Endothelial cell of umbilical vein (primary cell): Measurements from ENCODE around the gene THOC2. TPM values are rescaled to one million over a fixed set of nuclear protein-coding genes. Genes with fewer than 3 reads are reported as not detected.
"Not testable (repeated sequence)": the region's sequence is repeated elsewhere in the genome, so short reads cannot be mapped to it uniquely, and the experiment has no call there.

Experiments used
- BruUV-seq: library from RNA; stranded (reverse); fragments of 400-500 nt; replicated peaks from 2 replicates; lab custom pipeline; 2021; lab: Mats Ljungman, UMichigan
- CTCF ChIA-PET: fragments of 300-600, 350-600 bp; sonication (Branson Sonifier 250); formaldehyde crosslinking; loops from one replicate; lab custom pipeline; 2021; ENCODE audit warnings: antibody characterized with exemption, inconsistent platforms; lab: Charles Lee
- POLR2A ChIA-PET: fragments of 300-600, 350-600 bp; sonication (Branson Sonifier 250); formaldehyde crosslinking; loops from one replicate; lab custom pipeline; 2021; ENCODE audit warnings: antibody characterized with exemption, inconsistent platforms; lab: Charles Lee
- DNase-seq: peaks from one replicate; pipeline ENCODE4 v3.0.0-alpha.2; 2011; ENCODE audit warnings: low read depth, low spot score
- FAIRE-seq: peaks from 2 replicates; lab custom pipeline; 2011; peaks lifted over from hg19 to GRCh38; lab: Jason Lieb, UNC
- H2AFZ ChIP-seq: 2 replicates; pipeline ENCODE4 v1.6.0; 2012; ENCODE audit warnings: low read depth, low read length, control low read depth, inconsistent platforms
- H3K27ac ChIP-seq: 2 replicates; pipeline ENCODE4 v1.5.1; 2011; ENCODE audit warnings: low read depth, mild to moderate bottlenecking, control low read depth, low read length, moderate library complexity; ENCODE audit not compliant: insufficient read depth
- H3K27me3 ChIP-seq, 2 experiments: 2 replicates each; pipeline versions ENCODE4 v1.6.0 to v1.6.1; 2011; ENCODE audit warnings: low read length in 2 of 2, mixed read lengths in 1 of 2; ENCODE audit not compliant: control insufficient read depth in 2 of 2, insufficient read depth in 2 of 2
- H3K36me3 ChIP-seq, 2 experiments: 2 replicates in 1 of 2; 3 replicates in 1 of 2; pipeline ENCODE4 v1.5.1; 2011; ENCODE audit warnings: low read length in 2 of 2, mild to moderate bottlenecking in 1 of 2, moderate library complexity in 1 of 2; ENCODE audit not compliant: control insufficient read depth in 2 of 2, insufficient read depth in 2 of 2; ENCODE audit errors: extremely low read depth in 1 of 2
- H3K4me1 ChIP-seq: 3 replicates; pipeline ENCODE4 v1.5.1; 2011; ENCODE audit warnings: mild to moderate bottlenecking, low read length; ENCODE audit not compliant: control insufficient read depth, insufficient read depth; ENCODE audit errors: extremely low read depth
- H3K4me2 ChIP-seq: 2 replicates; pipeline ENCODE4 v1.6.1; 2011; ENCODE audit warnings: low read length, control low read depth, mixed read lengths; ENCODE audit not compliant: insufficient read depth
- H3K4me3 ChIP-seq, 3 experiments: fragments of 200-600 bp in 1 of 3; sonication (generic), shearing (Covaris generic) in 1 of 3; replicated peaks in 1 of 3; 2 replicates each; pipeline ENCODE4 v1.5.1; 2011 to 2016; ENCODE audit warnings: control low read depth in 3 of 3, low read length in 3 of 3, mild to moderate bottlenecking in 2 of 3, inconsistent platforms in 1 of 3, low read depth in 1 of 3, moderate library complexity in 1 of 3; ENCODE audit not compliant: insufficient read depth in 1 of 3
- H3K79me2 ChIP-seq: 2 replicates; pipeline ENCODE4 v1.6.0; 2012; ENCODE audit warnings: low read length, inconsistent platforms; ENCODE audit not compliant: control insufficient read depth, insufficient read depth
- H3K9ac ChIP-seq: replicated peaks from 2 replicates; pipeline ENCODE3; 2011; ENCODE audit warnings: low read length, control low read depth; ENCODE audit not compliant: insufficient read depth; ENCODE audit errors: extremely low read depth
- H3K9me1 ChIP-seq: replicated peaks from 3 replicates; pipeline ENCODE4 v1.6.0; 2011; ENCODE audit warnings: mild to moderate bottlenecking, low read length; ENCODE audit not compliant: control insufficient read depth, insufficient read depth; ENCODE audit errors: extremely low read depth
- H3K9me3 ChIP-seq: replicated peaks from 2 replicates; pipeline ENCODE4 v1.5.1; 2012; ENCODE audit warnings: low read length, inconsistent platforms; ENCODE audit not compliant: control insufficient read depth, insufficient read depth
- H4K20me1 ChIP-seq: replicated peaks from 2 replicates; pipeline ENCODE3; 2011; ENCODE audit warnings: mild to moderate bottlenecking, low read length; ENCODE audit not compliant: control insufficient read depth, insufficient read depth; ENCODE audit errors: extremely low read depth
- dilution Hi-C: fragments of 300-500 bp; cut with MboI; formaldehyde crosslinking; loops from one replicate; pipeline ENCODE4 v1.15.0; 2019; ENCODE audit warnings: low sequenced_read_pairs; ENCODE audit not compliant: extremely low pct_ligation_motif_present
- intact Hi-C: fragments of 100-400 bp; cut with micrococcal nuclease; formaldehyde crosslinking; loops from one replicate; pipeline ENCODE4 v1.10.0; 2022
- polyA plus RNA-seq, 4 experiments: library from polyadenylated mRNA; depleted of rRNA in 3 of 4; stranded (reverse) in 3 of 4; unstranded in 1 of 4; fragments of >200 nt; gene quantifications; 2 replicates each; pipeline versions ENCODE4 v1.2.1 to v1.2.3, GENCODE V29; 2011 to 2012; ENCODE audit warnings: missing spikeins in 1 of 4
- total RNA-seq: library from RNA; stranded (reverse); gene quantifications from 2 replicates; pipeline ENCODE4 v1.2.3, GENCODE V29; 2021

THOC2 gene
- total and polyA plus RNA-seq, 2 donors (not counting 3 experiments of a cell fraction or from before 2014, with no cell fraction given) = 26.0 to 72.9 TPM

DNA sequence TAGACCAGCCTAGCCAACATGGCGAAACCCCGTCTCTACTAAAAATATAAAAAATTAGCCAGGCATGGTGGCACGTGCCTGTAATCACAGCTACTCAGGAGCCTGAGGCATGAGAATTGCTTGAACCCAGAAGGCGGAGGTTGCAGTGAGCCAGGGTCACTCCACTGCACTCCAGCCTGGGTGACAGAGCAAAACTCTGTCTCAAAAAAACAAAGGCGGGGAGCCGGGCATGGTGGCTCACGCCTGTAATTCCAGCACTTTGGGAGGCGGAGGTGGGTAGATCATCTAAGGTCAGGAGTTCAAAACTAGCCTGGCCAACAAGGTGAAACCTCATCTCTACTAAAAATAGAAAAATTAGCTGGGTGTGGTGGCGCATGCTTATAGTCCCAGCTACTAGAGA lies 76.3 kb downstream of the THOC2 start:
- H3K9ac ChIP-seq, CTCF ChIA-PET, H3K4me3 ChIP-seq, DNase-seq, dilution Hi-C loops, intact Hi-C loops, H3K9me1 ChIP-seq, H4K20me1 ChIP-seq, BruUV-seq, H3K9me3 ChIP-seq, H3K4me1 ChIP-seq, H2AFZ ChIP-seq, H3K36me3 ChIP-seq, H3K27me3 ChIP-seq, H3K27ac ChIP-seq, H3K4me2 ChIP-seq, H3K79me2 ChIP-seq, POLR2A ChIA-PET, FAIRE-seq: not testable (repeated sequence)

- H2AFZ ChIP-seq, intact Hi-C loops, H3K9me1 ChIP-seq, POLR2A ChIA-PET, H3K4me1 ChIP-seq, H3K79me2 ChIP-seq, H3K9ac ChIP-seq, H3K36me3 ChIP-seq, H3K27ac ChIP-seq, H3K4me3 ChIP-seq, DNase-seq, H3K27me3 ChIP-seq, BruUV-seq, H3K9me3 ChIP-seq, dilution Hi-C loops, FAIRE-seq, CTCF ChIA-PET, H3K4me2 ChIP-seq, H4K20me1 ChIP-seq: not testable (repeated sequence)
These were observed 84.1 kb downstream of the THOC2 start for GRCh38 chrX:123648811-123649181.
